Panc1 (cell line): ENCODE results near the gene GPBAR1. TPM values are rescaled to one million over a fixed set of nuclear protein-coding genes. Genes with fewer than 3 reads are reported as not detected.

Experiments used
- ATAC-seq: fragments of 200-7000 bp; cut with Tn5 transposase; 2 replicates; pipeline ENCODE4 v1.9.1; 2020; ENCODE audit warnings: mild to moderate bottlenecking, moderate library complexity
- BruUV-seq: library from RNA; stranded (reverse); fragments of 400-500 nt; replicated peaks from 2 replicates; lab custom pipeline; 2021; lab: Mats Ljungman, UMichigan
- CTCF ChIA-PET: fragments of 300-600 bp; sonication (Branson Sonifier 250); formaldehyde crosslinking; loops from one replicate; lab custom pipeline; 2022; ENCODE audit warnings: antibody characterized with exemption; lab: Charles Lee
- POLR2A ChIA-PET: fragments of 300-600 bp; sonication (Branson Sonifier 250); formaldehyde crosslinking; loops from one replicate; lab custom pipeline; 2022; ENCODE audit warnings: antibody characterized with exemption; lab: Charles Lee
- DNase-seq: peaks from one replicate; pipeline ENCODE4 v3.0.0-alpha.2; 2010; ENCODE audit warnings: low read depth, low spot score
- H3K27ac ChIP-seq: 2 replicates; pipeline ENCODE4 v1.5.1; 2011; ENCODE audit warnings: mild to moderate bottlenecking, low read length, inconsistent platforms
- H3K27me3 ChIP-seq: fragments of 200-500 bp; sonication (Bioruptor generic); 2 replicates; pipeline ENCODE4 v1.6.0; 2014; ENCODE audit warnings: low read length, inconsistent platforms; ENCODE audit not compliant: control insufficient read depth, insufficient read depth
- H3K36me3 ChIP-seq: fragments of 200-500 bp; sonication (Bioruptor generic); 2 replicates; pipeline ENCODE4 v1.5.1; 2014; ENCODE audit warnings: inconsistent platforms, mild to moderate bottlenecking, low read length, moderate library complexity; ENCODE audit not compliant: control insufficient read depth, insufficient read depth
- H3K4me1 ChIP-seq: 2 replicates; pipeline ENCODE4 v1.5.1; 2011; ENCODE audit warnings: inconsistent platforms, mild to moderate bottlenecking, low read length, moderate library complexity; ENCODE audit not compliant: control insufficient read depth, insufficient read depth
- H3K4me3 ChIP-seq, 2 experiments: 2 replicates each; pipeline ENCODE4 v1.5.1; 2011 to 2012; ENCODE audit warnings: low read depth in 2 of 2, low read length in 2 of 2, mild to moderate bottlenecking in 2 of 2, inconsistent platforms in 1 of 2, moderate library complexity in 1 of 2
- H3K9me3 ChIP-seq: fragments of 200-500 bp; sonication (Bioruptor generic); 2 replicates; pipeline ENCODE4 v1.5.1; 2014; ENCODE audit warnings: low read depth, mild to moderate bottlenecking, inconsistent platforms, low read length, moderate library complexity; ENCODE audit not compliant: control insufficient read depth, insufficient read depth
- CTCF ChIP-seq: fragments of 450-650 bp; IDR thresholded peaks from 2 replicates; pipeline ENCODE4 v1.5.1; 2017; ENCODE audit warnings: mild to moderate bottlenecking
- POLR2AphosphoS5 ChIP-seq: IDR thresholded peaks from 2 replicates; pipeline ENCODE4 v1.6.1; 2012; ENCODE audit warnings: mild to moderate bottlenecking, low read depth, low read length, moderate library complexity
- REST ChIP-seq, 2 experiments: IDR thresholded peaks; 2 replicates each; pipeline ENCODE4 v1.6.1; 2011 to 2012; ENCODE audit warnings: low read depth in 2 of 2, control low read depth in 1 of 2, low read length in 1 of 2, mild to moderate bottlenecking in 1 of 2, moderate library complexity in 1 of 2; ENCODE audit not compliant: insufficient read depth in 1 of 2
- SIN3A ChIP-seq: IDR thresholded peaks from 2 replicates; pipeline ENCODE4 v1.6.1; 2012; ENCODE audit warnings: low read depth, mild to moderate bottlenecking, low read length, moderate library complexity, borderline replicate concordance; ENCODE audit not compliant: insufficient read depth
- TCF7L2 ChIP-seq: IDR thresholded peaks from 2 replicates; pipeline ENCODE4 v1.6.1; 2011; ENCODE audit warnings: mild to moderate bottlenecking, low read depth, low read length, inconsistent platforms
- in situ Hi-C: cut with HindIII; loops from 2 replicates; pipeline ENCODE4 v1.10.0; 2016; ENCODE audit warnings: low sequenced_read_pairs, low pct_unique_long_range_greater_than_20kb
- intact Hi-C: fragments of 100-400 bp; cut with micrococcal nuclease; formaldehyde crosslinking; loops from one replicate; pipeline ENCODE4 v1.10.0; 2022; ENCODE audit not compliant: unreplicated experiment
- total RNA-seq: library from RNA; stranded (reverse); gene quantifications from one replicate; pipeline ENCODE4 v1.2.1, GENCODE V29; 2021; ENCODE audit not compliant: unreplicated experiment

GPBAR1 gene
- total RNA-seq, 1 experiment from 2014 or later: 0.18 TPM

- in situ Hi-C loops (no loop called here), intact Hi-C loops (no loop called here)
- TF ChIP-seq SIN3A (no peak), TCF7L2 (no peak), REST (IDR thresholded peaks at IDR 0.05; ENCODE audit: insufficient read depth in 1 of 2, low read depth in 2 of 2, low read length in 1 of 2) (no peak), POLR2AphosphoS5 (no peak), CTCF (no peak)
- ChIA-PET POLR2A (no interaction called here), CTCF (no interaction called here)
- H3K4me1 ChIP-seq: peaks cover 20% of the 10 kb centered on the region
- no peak overlapping the region for H3K27ac ChIP-seq
- H3K4me3 ChIP-seq: no peak overlapping the region
- no peak for ATAC-seq
- peaks cover 4% of the 10 kb centered on the region for H3K36me3 ChIP-seq
- no peaks in the 10 kb centered on the region for H3K27me3 ChIP-seq
- no peak for DNase-seq
- BruUV-seq: no TSS peak
- H3K9me3 ChIP-seq: no peaks in the 10 kb centered on the region
Measured at GRCh38 chr2:218275371-218276072, 14.7 kb downstream of the GPBAR1 start.

- H3K36me3 ChIP-seq: peaks cover 2% of the 10 kb centered on the region
- intact Hi-C loops: no loop called here
- no peak for ATAC-seq
- CTCF ChIA-PET: no interaction called here
- in situ Hi-C loops: no loop called here
- no peaks in the 10 kb centered on the region for H3K9me3 ChIP-seq
- POLR2A ChIA-PET: no interaction called here
- no TSS peak for BruUV-seq
- no peak for DNase-seq
- H3K27me3 ChIP-seq: no peaks in the 10 kb centered on the region
- H3K27ac ChIP-seq: no peak overlapping the region
- peaks cover 9% of the 10 kb centered on the region for H3K4me1 ChIP-seq
- no peak for TF ChIP-seq SIN3A
- no peak for TF ChIP-seq REST (IDR thresholded peaks at IDR 0.05; ENCODE audit: insufficient read depth in 1 of 2, low read depth in 2 of 2, low read length in 1 of 2)
- no peak for TF ChIP-seq POLR2AphosphoS5
- TF ChIP-seq CTCF: no peak
- TF ChIP-seq TCF7L2: no peak
- no peak overlapping the region for H3K4me3 ChIP-seq
Measured at GRCh38 chr2:218276986-218277755, 16.4 kb downstream of the GPBAR1 start.
